Loucy (cell line): ENCODE results near the gene NAPEPLD.
"Not testable (repeated sequence)": the region's sequence is repeated elsewhere in the genome, so short reads cannot be mapped to it uniquely, and the experiment has no call there.

ENCODE experiments used
- H2AFZ ChIP-seq: fragments of 200-600 bp; sonication (generic); 2 replicates; pipeline ENCODE4 v1.6.0; 2016; ENCODE audit warnings: antibody characterized with exemption, mild to moderate bottlenecking, low read length, moderate library complexity
- H3F3A ChIP-seq: fragments of 200-600 bp; 2 replicates; pipeline ENCODE4 v1.6.0; 2016; ENCODE audit warnings: antibody characterized with exemption, low read depth, mild to moderate bottlenecking
- H3K27me3 ChIP-seq: fragments of 200-600 bp; sonication (generic); 2 replicates; pipeline ENCODE4 v1.6.1; 2014; ENCODE audit warnings: low read length, mild to moderate bottlenecking; ENCODE audit not compliant: insufficient read depth, poor library complexity, severe bottlenecking
- H3K36me3 ChIP-seq: fragments of 200-600 bp; sonication (generic); 2 replicates; pipeline ENCODE4 v1.6.1; 2016; ENCODE audit warnings: low read length; ENCODE audit not compliant: insufficient read depth
- H3K4me1 ChIP-seq: fragments of 200-600 bp; sonication (generic); 2 replicates; pipeline ENCODE4 v1.5.1; 2014; ENCODE audit warnings: low read length, mild to moderate bottlenecking; ENCODE audit not compliant: insufficient read depth, poor library complexity, severe bottlenecking
- H3K4me2 ChIP-seq: fragments of 200-600 bp; sonication (generic); 2 replicates; pipeline ENCODE4 v1.6.0; 2014; ENCODE audit warnings: antibody characterized with exemption, low read length, low read depth, mild to moderate bottlenecking; ENCODE audit not compliant: poor library complexity, severe bottlenecking
- H3K4me3 ChIP-seq: fragments of 200-600 bp; sonication (generic); 2 replicates; pipeline ENCODE4 v1.5.1; 2014; ENCODE audit warnings: low read length, mild to moderate bottlenecking, mixed read lengths; ENCODE audit not compliant: poor library complexity, severe bottlenecking
- H3K79me2 ChIP-seq: fragments of 200-600 bp; sonication (generic); 2 replicates; pipeline ENCODE4 v1.6.1; 2014; ENCODE audit warnings: low read length; ENCODE audit not compliant: insufficient read depth
- H3K9ac ChIP-seq: fragments of 200-600 bp; sonication (generic); 2 replicates; pipeline ENCODE4 v1.6.0; 2014; ENCODE audit warnings: mild to moderate bottlenecking, low read depth, low read length, moderate library complexity; ENCODE audit not compliant: poor library complexity, severe bottlenecking
- H3K9me2 ChIP-seq: fragments of 200-600 bp; sonication (generic); replicated peaks from 2 replicates; pipeline ENCODE4 v1.6.1; 2016; ENCODE audit warnings: low read depth, low read length, mixed read lengths
- H3K9me3 ChIP-seq: fragments of 200-600 bp; sonication (generic); 2 replicates; pipeline ENCODE4 v1.6.1; 2014; ENCODE audit warnings: mild to moderate bottlenecking, antibody characterized with exemption, low read length, low read depth; ENCODE audit not compliant: insufficient read depth
- H4K20me1 ChIP-seq: fragments of 200-600 bp; sonication (generic); 2 replicates; pipeline ENCODE4 v1.6.0; 2014; ENCODE audit warnings: antibody characterized with exemption, low read length, mild to moderate bottlenecking; ENCODE audit not compliant: insufficient read depth, poor library complexity, severe bottlenecking
- CTCF ChIP-seq: fragments of 200-600 bp; sonication (generic); conservative IDR thresholded peaks from 2 replicates; pipeline ENCODE4 v1.5.1; 2014; ENCODE audit warnings: mild to moderate bottlenecking, antibody characterized with exemption, low read length
- EZH2phosphoT487 ChIP-seq: fragments of 200-600 bp; IDR thresholded peaks from 2 replicates; pipeline ENCODE4 v1.6.1; 2018; ENCODE audit warnings: antibody characterized with exemption, mild to moderate bottlenecking, moderate library complexity, borderline replicate concordance

NAPEPLD gene

GRCh38 chr7:103149808-103150180 lies 895 bp upstream of the NAPEPLD start:
- H3K79me2 ChIP-seq = peaks cover 22% of the 10 kb centered on the region
- peaks cover 3% of the 10 kb centered on the region for H4K20me1 ChIP-seq
- H3K4me3 ChIP-seq = peak overlapping the region; percentile 83
- H3K4me1 ChIP-seq = peaks cover 32% of the 10 kb centered on the region
- H3K36me3 ChIP-seq = no peaks in the 10 kb centered on the region
- no peaks in the 10 kb centered on the region for H3K9me2 ChIP-seq
- H3K27me3 ChIP-seq = peaks cover 8% of the 10 kb centered on the region
- 0 out of 2 replicates have a peak, but pooled peaks cover 3% of the 10 kb centered on the region for H3F3A ChIP-seq
- peak overlapping the region; percentile 94 for H2AFZ ChIP-seq
- H3K9me3 ChIP-seq = no peaks in the 10 kb centered on the region
- TF ChIP-seq CTCF (no peak), EZH2phosphoT487 (no peak)
- H3K9ac ChIP-seq = peak overlapping the region; percentile 80
- peak overlapping the region; percentile 83 for H3K4me2 ChIP-seq

GRCh38 chr7:103148131-103148993 lies 537 bp downstream of the NAPEPLD start:
- peaks cover 3% of the 10 kb centered on the region for H4K20me1 ChIP-seq
- peak overlapping the region; percentile 94 for H2AFZ ChIP-seq
- TF ChIP-seq CTCF (no peak), EZH2phosphoT487 (no peak)
- no peaks in the 10 kb centered on the region for H3K36me3 ChIP-seq
- H3K9me3 ChIP-seq = no peaks in the 10 kb centered on the region
- H3K79me2 ChIP-seq = peaks cover 26% of the 10 kb centered on the region
- H3K4me1 ChIP-seq = peaks cover 35% of the 10 kb centered on the region
- H3F3A ChIP-seq = 0 out of 2 replicates have a peak, but pooled peaks cover 3% of the 10 kb centered on the region
- no peaks in the 10 kb centered on the region for H3K9me2 ChIP-seq
- peak overlapping the region; percentile 83 for H3K4me3 ChIP-seq
- peaks cover 8% of the 10 kb centered on the region for H3K27me3 ChIP-seq
- H3K9ac ChIP-seq = peak overlapping the region; percentile 80
- H3K4me2 ChIP-seq = peak overlapping the region; percentile 83

- H3K36me3 ChIP-seq, H4K20me1 ChIP-seq, H3K9me3 ChIP-seq, H3K27me3 ChIP-seq, H3K9me2 ChIP-seq, H3K4me2 ChIP-seq, H3K4me3 ChIP-seq, H3F3A ChIP-seq, H2AFZ ChIP-seq, H3K9ac ChIP-seq: not testable (repeated sequence)
- Histone ChIP-seq H3K4me1 (peaks cover 28% of the 10 kb centered on the region), H3K79me2 (peaks cover 26% of the 10 kb centered on the region)
Measured at GRCh38 chr7:103144754-103145153, 4.1 kb downstream of the NAPEPLD start.
